ENCODE results near the gene SND1.
A peak's percentile ranks its signal among the peaks of the same experiment; 100 is the strongest.

The SND1 gene

GRCh38 chr7:127873715-127874636 is 222.0 kb downstream of the SND1 start:
- DNase-seq: peak in 1 of 5 experiments; percentile 47

GRCh38 chr7:127874951-127875608 is 223.1 kb downstream of the SND1 start:
- DNase-seq: no peak

GRCh38 chr7:127876393-127876792 is 224.4 kb downstream of the SND1 start:
- no peak for DNase-seq

GRCh38 chr7:127877951-127878350 is 226.0 kb downstream of the SND1 start:
- DNase-seq: no peak

- no peak for DNase-seq
These were observed 226.8 kb downstream of the SND1 start for GRCh38 chr7:127878791-127879190.

GRCh38 chr7:127879436-127879835 is 227.4 kb downstream of the SND1 start:
- DNase-seq: no peak

GRCh38 chr7:127879942-127880341 is 227.9 kb downstream of the SND1 start:
- DNase-seq: no peak

GRCh38 chr7:127880454-127880853 is 228.5 kb downstream of the SND1 start:
- DNase-seq: peak in 1 of 5 experiments; percentile 39

- DNase-seq: no peak
These were observed 229.6 kb downstream of the SND1 start for GRCh38 chr7:127881564-127881963.

- no peak for DNase-seq
These were observed 230.4 kb downstream of the SND1 start for GRCh38 chr7:127882313-127882920.

- DNase-seq: no peak
These were observed 232.1 kb downstream of the SND1 start for GRCh38 chr7:127884066-127884559.

- DNase-seq: no peak
These were observed 233.3 kb downstream of the SND1 start for GRCh38 chr7:127885222-127885772.

- no peak for DNase-seq
These were observed 233.8 kb downstream of the SND1 start for GRCh38 chr7:127885843-127886242.

- DNase-seq: no peak
These were observed 234.3 kb downstream of the SND1 start for GRCh38 chr7:127886248-127886647.

- DNase-seq: no peak
These were observed 235.1 kb downstream of the SND1 start for GRCh38 chr7:127887096-127887495.

GRCh38 chr7:127887631-127888030 is 235.6 kb downstream of the SND1 start:
- no peak for DNase-seq

GRCh38 chr7:127888411-127888810 is 236.4 kb downstream of the SND1 start:
- DNase-seq: no peak

- no peak for DNase-seq
These were observed 236.8 kb downstream of the SND1 start for GRCh38 chr7:127888825-127889224.

GRCh38 chr7:127889677-127890076 is 237.7 kb downstream of the SND1 start:
- no peak for DNase-seq

- no peak for DNase-seq
These were observed 238.7 kb downstream of the SND1 start for GRCh38 chr7:127890726-127891125.

GRCh38 chr7:127891144-127891543 is 239.2 kb downstream of the SND1 start:
- DNase-seq: no peak

GRCh38 chr7:127891854-127892438 is 240.0 kb downstream of the SND1 start:
- no peak for DNase-seq

All from T-helper 2 cell (primary cell).